Right lobe of liver (tissue), 6 donors: ENCODE results near the gene EFHC2. TPM values are rescaled to one million over a fixed set of nuclear protein-coding genes. Genes with fewer than 3 reads are reported as not detected.

ENCODE experiments used
- ATAC-seq, 4 donors: fragments of 200-7000 bp; cut with Tn5 transposase; one replicate each; pipeline ENCODE4 v1.9.1; 2020; ENCODE audit warnings: mild to moderate bottlenecking in 4 of 4, moderate library complexity in 4 of 4
- DNase-seq, 3 donors: peaks; one replicate each; pipeline ENCODE4 v3.0.0-alpha.2; 2020
- H3K27ac ChIP-seq, 3 donors: fragments of 200-600 bp; one replicate each; pipeline ENCODE4 v1.8.0; 2022
- H3K27me3 ChIP-seq, 2 donors: fragments of 200-600 bp; one replicate each; pipeline ENCODE4 v1.8.0; 2022
- H3K36me3 ChIP-seq, 4 donors: fragments of 200-600 bp; sonication (generic) in 1 of 4; one replicate each; pipeline versions ENCODE4 v1.5.1 to v1.8.0; 2017 to 2022; ENCODE audit warnings: control low read depth in 1 of 4
- H3K4me1 ChIP-seq, 4 donors: fragments of 200-600 bp; sonication (generic) in 1 of 4; one replicate each; pipeline versions ENCODE4 v1.5.1 to v1.8.0; 2017 to 2022; ENCODE audit warnings: control low read depth in 1 of 4
- H3K4me3 ChIP-seq, 3 donors: fragments of 200-600 bp; one replicate each; pipeline ENCODE4 v1.8.0; 2022
- H3K9me3 ChIP-seq, 4 donors: fragments of 200-600 bp; sonication (generic) in 1 of 4; one replicate each; pipeline versions ENCODE4 v1.5.1 to v1.8.0; 2017 to 2022; ENCODE audit warnings: control low read depth in 1 of 4
- CTCF ChIP-seq, 4 donors: fragments of 200-600 bp in 3 of 4; fragments of 450-650 bp in 1 of 4; IDR thresholded peaks; one replicate each; pipeline versions ENCODE4 v1.5.1 to v1.8.0; 2016 to 2022; ENCODE audit warnings: antibody characterized with exemption in 4 of 4, mild to moderate bottlenecking in 2 of 4
- POLR2A ChIP-seq: fragments of 450-650 bp; IDR thresholded peaks from one replicate; pipeline ENCODE4 v1.6.1; 2017; ENCODE audit warnings: antibody characterized with exemption, mild to moderate bottlenecking
- WGBS: methylation state at CpG from one replicate; pipeline ENCODE4 v1.1.6; 2018; ENCODE audit warnings: low coverage, low lambda C conversion rate; ENCODE audit not compliant: insufficient coverage; ENCODE audit errors: missing lambda C conversion rate; 5-methylcytosine and 5-hydroxymethylcytosine counted together
- intact Hi-C, 2 donors: fragments of 100-400 bp; cut with DNase I; formaldehyde crosslinking; loops; one replicate each; pipeline versions ENCODE4 v1.11.2 to v1.14.1; 2022
- total RNA-seq, 6 experiments: library from RNA; depleted of rRNA in 2 of 6; stranded (reverse); fragments of >200 nt in 2 of 6; fragmentation: NEBNext Ultra II Directional in 3 of 6; extraction: Animal tissue kit (Norgen Biotek cat#: 25700) in 3 of 6; gene quantifications; one replicate each; pipeline versions ENCODE4 v1.1.0 to v1.2.4, GENCODE V29; 2016 to 2023
- donor health status: DM: no; HTN: yes; CAD: no.
- donor health status: DM: no; HTN: no; CAD: no.
- donor health status: DM: no; HTN: no; CAD: no.
- donor health status: DM: no; HTN: yes; CAD: no.
- donor health status: DM: no; HTN: yes; CAD: no.

Gene EFHC2
- total RNA-seq, 6 experiments from 2014 or later, result 0.13 TPM; not detected in 5

DNA sequence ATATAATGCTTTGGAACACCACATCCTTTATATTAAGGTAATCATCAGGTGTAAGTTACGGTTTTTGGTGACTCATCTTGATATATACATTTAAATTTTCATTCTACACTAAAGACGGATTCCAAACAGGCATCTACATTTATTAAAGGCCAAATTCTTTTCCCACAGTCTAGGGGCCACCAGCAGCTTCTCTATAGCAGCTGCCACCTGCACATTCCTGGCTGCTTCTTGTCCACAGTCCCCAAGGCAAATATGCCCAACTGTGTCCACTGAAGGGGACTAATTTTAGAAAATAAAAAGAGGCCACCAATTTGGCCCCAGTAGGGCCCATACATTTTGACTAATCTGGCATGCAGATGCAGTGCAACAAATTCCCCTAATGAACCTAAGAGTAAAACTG lies 96.6 kb downstream of the EFHC2 start:
- peaks cover 5 to 7% of the 10 kb centered on the region in 2 donors for H3K27me3 ChIP-seq
- no peaks in the 10 kb centered on the region for H3K9me3 ChIP-seq
- ATAC-seq (no peak), DNase-seq (no peak)
- H3K27ac ChIP-seq, result no peak overlapping the region
- H3K4me3 ChIP-seq, result no peak overlapping the region
- intact Hi-C loops, result no loop called here
- WGBS, result 46% methylated on average over 2 of the region's 2 CpGs
- TF ChIP-seq CTCF (IDR thresholded peaks at IDR 0.05), result no peak
- no peaks in the 10 kb centered on the region for H3K36me3 ChIP-seq
- no peaks in the 10 kb centered on the region for H3K4me1 ChIP-seq

DNA sequence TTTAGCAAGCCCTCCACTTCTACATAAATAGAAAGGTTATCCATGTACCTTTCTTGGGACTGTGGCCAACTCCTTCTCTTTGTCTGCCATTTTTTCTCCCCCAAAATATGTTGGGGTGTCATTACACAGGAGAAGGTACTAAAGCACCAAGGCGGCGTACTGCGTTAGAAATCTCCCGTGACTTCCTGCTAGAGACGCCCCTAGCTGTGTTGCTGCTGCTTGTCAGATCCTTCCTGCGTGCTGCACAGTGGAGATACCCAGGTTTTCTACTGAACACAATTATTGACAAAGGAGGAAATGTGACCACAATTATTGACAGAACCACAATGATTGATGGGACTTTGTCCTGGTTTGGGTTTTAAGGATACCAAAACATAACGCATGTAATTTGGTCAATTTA lies 97.7 kb downstream of the EFHC2 start:
- peaks cover 5 to 7% of the 10 kb centered on the region in 2 donors for H3K27me3 ChIP-seq
- no peak overlapping the region for H3K4me3 ChIP-seq
- no peak overlapping the region for H3K27ac ChIP-seq
- WGBS, result 69% methylated on average over 7 of the region's 7 CpGs
- H3K4me1 ChIP-seq, result no peaks in the 10 kb centered on the region
- no peaks in the 10 kb centered on the region for H3K9me3 ChIP-seq
- no peak for TF ChIP-seq POLR2A
- no peak for TF ChIP-seq CTCF (IDR thresholded peaks at IDR 0.05)
- no peak for ATAC-seq
- intact Hi-C loops, result no loop called here
- no peak for DNase-seq
- H3K36me3 ChIP-seq, result no peaks in the 10 kb centered on the region

- no peaks in the 10 kb centered on the region for H3K9me3 ChIP-seq
Observed at GRCh38 chrX:44244008-44244407, 99.5 kb downstream of the EFHC2 start.

DNA sequence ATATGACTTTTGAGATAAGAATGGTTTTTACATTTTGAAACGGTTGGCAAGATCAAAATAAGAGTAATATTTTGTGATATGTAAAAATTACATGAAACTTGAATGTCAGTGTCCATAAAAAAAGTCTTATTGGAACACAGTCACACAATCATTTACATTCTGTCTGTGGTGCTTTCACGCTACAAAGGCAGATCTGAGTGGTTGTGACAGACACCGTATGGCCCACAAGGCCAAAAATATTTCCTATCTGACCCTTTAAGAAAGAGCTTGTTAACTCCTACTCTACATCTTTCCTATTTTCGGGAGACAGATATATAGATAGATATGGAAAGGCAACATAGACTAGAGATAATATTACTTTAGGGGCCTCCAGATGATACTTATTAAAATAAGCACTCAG lies 101.9 kb downstream of the EFHC2 start:
- intact Hi-C loops, result no loop called here

More at GRCh38 chrX:44244008-44244407, 99.5 kb downstream of the EFHC2 start:
- WGBS, result 17% methylated on average over 1 of the region's 1 CpG
- Histone ChIP-seq H3K4me3 (no peak overlapping the region), H3K36me3 (no peaks in the 10 kb centered on the region), H3K27me3 (peaks cover 5 to 7% of the 10 kb centered on the region in 2 donors), H3K27ac (no peak overlapping the region), H3K4me1 (no peaks in the 10 kb centered on the region)
- TF ChIP-seq POLR2A, result no peak
- peak; percentile 35 to 58 (median 50) for TF ChIP-seq CTCF (IDR thresholded peaks at IDR 0.05)
- intact Hi-C loops, result no loop called here
- DNase-seq (no peak), ATAC-seq (peak in 2 of 4 donors; percentile 30 to 49)

More for the DNA sequence above, 101.9 kb downstream of the EFHC2 start:
- Histone ChIP-seq H3K4me1 (no peaks in the 10 kb centered on the region), H3K27ac (no peak overlapping the region), H3K36me3 (no peaks in the 10 kb centered on the region), H3K9me3 (no peaks in the 10 kb centered on the region), H3K27me3 (peaks cover 0 to 3% of the 10 kb centered on the region in 2 donors), H3K4me3 (no peak overlapping the region)
- 53% methylated on average over 4 of the region's 4 CpGs for WGBS
- DNase-seq (no peak), ATAC-seq (no peak)
- TF ChIP-seq CTCF (IDR thresholded peaks at IDR 0.05) (no peak), POLR2A (no peak)
